Measurements from ENCODE around the gene ANKRD37.

Gene ANKRD37

DNA sequence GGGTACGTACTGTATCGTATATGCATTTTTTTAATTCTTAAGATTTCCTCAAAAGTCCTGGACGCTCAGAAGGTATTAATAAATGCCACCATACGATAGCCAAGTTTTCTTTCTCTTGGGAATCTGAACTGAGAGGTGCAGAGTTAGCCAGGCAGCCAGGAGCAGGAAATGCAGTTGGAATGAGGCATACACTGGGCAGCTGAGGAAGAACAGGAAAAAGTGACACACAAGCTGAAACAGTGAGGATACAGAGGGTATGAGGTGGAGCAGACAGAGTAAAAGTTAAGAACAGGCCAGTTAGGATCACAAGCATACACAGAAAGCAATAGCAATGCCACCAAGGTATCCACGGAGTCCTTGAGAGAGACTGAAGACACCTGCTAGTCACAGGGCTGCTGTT is 15.8 kb downstream of the ANKRD37 start:
- in situ Hi-C loops (cut with MboI; ENCODE audit: low sequenced_read_pairs): no loop called here

GRCh38 chr4:185416955-185417354 is 20.3 kb downstream of the ANKRD37 start:
- in situ Hi-C loops (cut with MboI; ENCODE audit: low sequenced_read_pairs): no loop called here

DNA sequence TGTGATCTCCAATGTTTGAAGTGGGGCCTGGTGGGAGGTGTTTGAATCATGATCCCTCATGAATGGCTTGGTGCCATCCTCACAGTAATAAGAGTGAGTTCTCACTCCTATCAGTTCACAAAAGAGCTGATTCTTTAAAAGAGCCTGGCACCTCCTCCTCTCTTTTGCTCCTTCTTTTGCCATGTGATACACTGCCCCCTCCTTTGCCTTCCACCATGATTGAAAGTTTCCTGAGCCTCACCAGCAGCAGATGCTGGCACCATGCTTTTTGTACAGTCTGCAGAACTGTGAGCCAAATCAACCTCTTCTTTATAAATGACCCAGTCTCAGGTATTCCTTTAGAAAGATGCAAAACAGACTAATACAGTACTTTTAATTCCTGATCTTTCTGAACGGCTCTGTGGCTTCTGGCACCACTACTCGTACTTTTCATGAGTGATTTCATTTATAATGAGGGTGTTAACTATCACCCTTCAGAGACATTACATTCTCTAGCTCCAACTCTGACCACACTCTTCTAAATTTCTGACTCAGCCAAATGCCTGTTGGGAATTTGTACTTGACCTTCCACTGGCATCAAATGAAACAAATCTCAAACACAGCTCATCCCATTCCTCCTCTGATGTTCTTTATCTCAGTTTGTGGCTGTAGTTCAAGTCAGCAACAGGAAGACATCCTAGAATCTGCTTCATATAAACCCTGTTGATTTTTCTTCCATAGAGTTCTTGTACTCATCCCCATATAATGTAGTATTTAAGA is 24.9 kb downstream of the ANKRD37 start:
- in situ Hi-C loops (cut with MboI; ENCODE audit: low sequenced_read_pairs): no loop called here

- in situ Hi-C loops (cut with MboI; ENCODE audit: low sequenced_read_pairs): no loop called here
These were observed 28.4 kb downstream of the ANKRD37 start for GRCh38 chr4:185424905-185425646.

DNA sequence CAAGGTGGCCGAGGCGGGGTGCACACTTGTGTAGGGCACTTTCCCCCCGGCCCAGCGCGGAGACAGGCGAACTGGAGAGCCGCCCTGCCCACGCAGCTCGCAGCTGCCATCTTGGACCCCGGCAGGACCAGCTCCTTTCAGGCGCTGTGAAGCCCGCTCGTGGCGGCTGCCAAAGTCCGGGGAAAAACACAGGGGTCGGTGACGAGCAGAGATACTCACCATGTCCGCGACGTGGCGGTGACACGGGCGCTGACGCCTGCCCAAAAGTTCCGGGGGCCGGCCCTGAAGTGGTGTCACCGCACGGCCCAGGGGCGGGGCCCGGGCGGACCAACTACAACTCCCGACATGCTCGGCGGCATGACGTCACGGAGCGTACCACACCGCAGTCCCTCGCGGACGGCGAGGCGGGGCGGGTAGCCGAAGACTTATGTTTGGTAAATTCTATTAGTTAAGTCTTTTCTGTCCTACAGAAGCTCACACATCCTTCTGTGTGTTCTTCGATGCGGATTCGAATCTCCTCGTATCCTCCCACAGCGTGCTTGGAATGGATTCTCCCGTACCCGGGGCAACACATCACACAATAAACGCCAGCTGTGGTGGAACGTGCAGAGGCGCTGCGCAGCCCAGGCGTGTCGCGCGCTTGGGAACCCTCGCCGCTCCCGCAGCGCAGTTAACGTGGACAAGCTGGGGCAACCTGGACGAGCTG is 29.2 kb downstream of the ANKRD37 start, which contains the start of gene UFSP2:
UFSP2 (minus strand) TSS at position 318 of the 706 bp plus-strand sequence; CDS start at position 222, 96 bp downstream.
- in situ Hi-C loops (cut with MboI; ENCODE audit: low sequenced_read_pairs): no loop called here

DNA sequence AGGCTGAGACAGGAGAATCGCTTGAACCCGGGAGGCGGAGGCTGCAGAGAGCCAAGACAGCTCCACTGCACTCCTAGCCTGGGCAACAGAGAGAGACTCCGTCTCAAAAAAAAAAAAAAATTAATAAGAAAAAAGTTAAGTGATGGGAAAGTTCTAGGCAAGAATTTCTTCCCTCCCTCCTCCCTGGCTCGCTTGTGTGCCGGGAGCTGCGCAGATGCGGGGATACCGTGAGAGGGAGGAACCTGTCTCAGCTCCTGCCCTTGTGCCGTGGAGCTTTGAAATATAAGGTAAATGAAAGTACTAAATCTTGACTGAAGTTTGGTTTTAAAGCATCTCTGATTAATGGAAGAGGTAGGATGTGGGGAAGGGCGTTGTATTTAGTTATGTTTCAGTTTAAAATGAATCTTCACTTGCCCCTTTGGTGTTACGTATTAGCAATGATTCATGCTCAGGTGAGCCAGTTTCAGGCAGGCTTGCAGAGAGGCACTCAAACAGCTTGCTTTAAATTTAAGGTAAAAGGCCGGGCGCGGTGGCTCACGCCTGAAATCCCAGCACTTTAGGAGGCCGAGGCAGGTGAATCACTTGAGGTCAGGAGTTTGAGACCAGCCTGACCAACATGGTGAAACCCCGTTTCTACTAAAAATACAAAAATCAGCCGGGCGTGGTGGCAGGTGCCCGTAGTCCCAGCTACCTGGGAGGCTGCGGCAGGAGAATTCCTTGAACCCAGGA is 30.5 kb downstream of the ANKRD37 start:
- in situ Hi-C loops (cut with MboI; ENCODE audit: low sequenced_read_pairs): no loop called here

DNA sequence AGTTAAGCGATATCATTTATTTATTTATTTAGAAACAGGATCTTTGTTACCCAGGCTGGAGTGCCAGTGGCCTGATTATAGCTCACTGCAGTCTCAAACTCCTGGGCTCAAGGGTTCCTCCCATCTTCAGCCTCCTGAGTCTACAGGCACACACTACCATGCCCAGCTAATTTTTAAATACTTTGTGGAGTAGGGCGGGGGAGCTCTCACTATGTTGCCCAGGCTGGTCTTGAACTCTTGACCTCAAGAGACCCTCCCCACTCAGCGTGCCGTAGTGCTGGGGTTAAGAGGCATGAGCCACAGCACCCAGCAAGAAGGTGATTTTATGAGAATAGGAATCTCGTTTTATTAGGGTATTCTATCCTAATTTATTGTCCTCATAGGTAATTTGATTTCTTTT is 33.0 kb downstream of the ANKRD37 start:
- in situ Hi-C loops (cut with MboI; ENCODE audit: low sequenced_read_pairs): no loop called here

- in situ Hi-C loops (cut with MboI; ENCODE audit: low sequenced_read_pairs): no loop called here
These were observed 38.8 kb downstream of the ANKRD37 start for GRCh38 chr4:185435466-185435865.

- in situ Hi-C loops (cut with MboI; ENCODE audit: low sequenced_read_pairs): no loop called here
These were observed 41.2 kb downstream of the ANKRD37 start for GRCh38 chr4:185437809-185438208.

DNA sequence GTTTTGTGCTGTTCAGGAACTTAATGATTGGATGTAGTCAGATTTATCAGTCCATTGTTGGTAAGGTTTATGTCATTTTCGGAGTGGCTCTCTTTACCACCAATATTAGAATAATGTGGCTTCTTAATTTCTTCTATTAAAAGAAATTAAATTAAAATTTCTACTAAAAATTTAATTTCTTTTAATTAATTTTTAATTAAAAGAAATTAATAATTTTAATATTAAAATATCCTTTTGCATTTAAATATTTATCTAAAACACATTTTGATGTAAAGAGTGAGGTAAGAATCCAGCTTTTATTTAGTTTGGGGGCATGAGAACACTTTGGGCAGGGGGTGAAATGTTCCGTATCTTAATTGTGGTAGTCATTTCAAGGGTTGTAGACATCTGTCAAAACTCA is 44.8 kb downstream of the ANKRD37 start:
- in situ Hi-C loops (cut with MboI; ENCODE audit: low sequenced_read_pairs): no loop called here

DNA sequence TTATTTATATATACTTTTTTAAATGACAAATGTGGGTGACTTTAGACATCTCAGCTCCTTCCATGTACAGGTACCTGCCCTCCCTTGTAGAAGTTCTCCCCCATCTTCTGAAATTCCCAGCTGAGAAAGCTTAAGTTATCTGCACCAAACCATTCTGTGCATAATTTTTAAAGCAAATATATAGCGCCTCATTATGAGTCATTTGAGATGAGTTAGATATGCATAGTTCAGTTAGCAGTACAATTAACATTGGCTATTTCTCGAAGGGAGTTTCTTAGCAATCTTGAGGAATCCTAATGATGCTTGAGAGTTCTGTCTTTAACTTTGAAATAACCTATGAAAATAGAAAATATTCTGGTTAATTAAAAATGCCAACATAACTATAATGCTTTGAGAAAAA is 48.6 kb downstream of the ANKRD37 start:
- in situ Hi-C loops (cut with MboI; ENCODE audit: low sequenced_read_pairs): no loop called here
